Measurements from ENCODE around the gene ADAMTS2. TPM values are rescaled to one million over a fixed set of nuclear protein-coding genes. Genes with fewer than 3 reads are reported as not detected.
"Not testable (repeated sequence)": the region's sequence is repeated elsewhere in the genome, so short reads cannot be mapped to it uniquely, and the experiment has no call there.

ADAMTS2 gene
- total RNA-seq, 1 experiment from 2014 or later = 0.60 TPM

GRCh38 chr5:179325296-179326031 is 19.8 kb downstream of the ADAMTS2 start:
- DNase-seq (ENCODE audit: low read depth) = no peak

GRCh38 chr5:179324760-179325295 is 20.4 kb downstream of the ADAMTS2 start:
- DNase-seq (ENCODE audit: low read depth) = no peak

GRCh38 chr5:179324316-179324715 is 20.9 kb downstream of the ADAMTS2 start:
- DNase-seq (ENCODE audit: low read depth) = not testable (repeated sequence)

- no peak for DNase-seq (ENCODE audit: low read depth)
Measured at GRCh38 chr5:179323026-179323870, 22.0 kb downstream of the ADAMTS2 start.

GRCh38 chr5:179322071-179323025 is 22.9 kb downstream of the ADAMTS2 start:
- no peak for DNase-seq (ENCODE audit: low read depth)

- no peak for DNase-seq (ENCODE audit: low read depth)
Measured at GRCh38 chr5:179321206-179321987, 23.9 kb downstream of the ADAMTS2 start.

GRCh38 chr5:179319741-179320281 is 25.4 kb downstream of the ADAMTS2 start:
- DNase-seq (ENCODE audit: low read depth) = peak; percentile 26

- no peak for DNase-seq (ENCODE audit: low read depth)
Measured at GRCh38 chr5:179319123-179319522, 26.1 kb downstream of the ADAMTS2 start.

- no peak for DNase-seq (ENCODE audit: low read depth)
Measured at GRCh38 chr5:179318221-179318955, 26.9 kb downstream of the ADAMTS2 start.

- no peak for DNase-seq (ENCODE audit: low read depth)
Measured at GRCh38 chr5:179317411-179318220, 27.6 kb downstream of the ADAMTS2 start.

- DNase-seq (ENCODE audit: low read depth) = no peak
Measured at GRCh38 chr5:179316982-179317381, 28.3 kb downstream of the ADAMTS2 start.

GRCh38 chr5:179316111-179316551 is 29.1 kb downstream of the ADAMTS2 start:
- no peak for DNase-seq (ENCODE audit: low read depth)

GRCh38 chr5:179315356-179315890 is 29.8 kb downstream of the ADAMTS2 start:
- DNase-seq (ENCODE audit: low read depth) = no peak

GRCh38 chr5:179314606-179315355 is 30.5 kb downstream of the ADAMTS2 start:
- DNase-seq (ENCODE audit: low read depth) = no peak

GRCh38 chr5:179313849-179314521 is 31.3 kb downstream of the ADAMTS2 start:
- peak; percentile 58 for DNase-seq (ENCODE audit: low read depth)

- no peak for DNase-seq (ENCODE audit: low read depth)
Measured at GRCh38 chr5:179312557-179313235, 32.6 kb downstream of the ADAMTS2 start.

- no peak for DNase-seq (ENCODE audit: low read depth)
Measured at GRCh38 chr5:179311581-179311980, 33.7 kb downstream of the ADAMTS2 start.

All from RPMI7951 (cell line).